BE2C (cell line): ENCODE data around the gene CKS1B.

Experiments used
- DNase-seq: peaks from one replicate; pipeline ENCODE4 v3.0.0-alpha.2; 2020
- H3K27me3 ChIP-seq: fragments of 250-450 bp; sonication (Bioruptor Pico); 2 replicates; pipeline ENCODE4 v1.5.1; 2020; ENCODE audit warnings: mild to moderate bottlenecking
- H3K36me3 ChIP-seq: fragments of 250-450 bp; sonication (Bioruptor Pico); 2 replicates; pipeline ENCODE4 v1.5.1; 2020; ENCODE audit warnings: mild to moderate bottlenecking
- H3K4me1 ChIP-seq: fragments of 250-450 bp; sonication (Bioruptor Pico); 2 replicates; pipeline ENCODE4 v1.5.1; 2020
- H3K4me3 ChIP-seq: 2 replicates; pipeline ENCODE4 v1.5.1; 2011; ENCODE audit warnings: low read depth, low read length
- H3K9me3 ChIP-seq: fragments of 250-450 bp; sonication (Bioruptor Pico); 2 replicates; pipeline ENCODE4 v1.5.1; 2020
- CTCF ChIP-seq: IDR thresholded peaks from 2 replicates; pipeline ENCODE4 v1.5.1; 2012; ENCODE audit warnings: mild to moderate bottlenecking, low read depth, low read length

CKS1B gene

DNA sequence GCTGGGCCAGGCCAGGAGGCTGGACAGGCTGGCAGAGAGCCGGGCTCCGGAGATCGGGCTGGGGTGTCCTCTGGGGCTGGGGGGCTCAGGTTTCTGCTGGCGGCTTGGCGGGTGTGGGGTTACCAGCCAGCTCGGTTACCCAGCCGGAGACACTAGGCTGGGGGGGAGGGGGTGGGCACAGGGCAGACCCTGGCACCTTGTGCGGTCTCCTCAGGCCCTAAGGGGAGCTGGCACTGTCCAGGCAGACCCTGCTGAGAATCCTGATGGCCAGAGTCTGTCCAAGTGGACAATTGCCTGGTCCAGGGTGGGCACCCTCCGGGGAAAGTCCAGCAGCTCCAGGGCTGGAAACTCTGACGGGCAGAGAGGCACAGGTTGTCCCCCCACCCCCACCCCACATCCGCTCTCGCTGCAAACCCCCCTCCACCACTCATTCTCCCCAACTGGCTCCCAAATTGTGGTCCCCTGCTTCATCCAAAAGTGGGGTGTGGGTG lies 34.8 kb downstream of the CKS1B start:
- Histone ChIP-seq H3K4me3 (no peak overlapping the region), H3K27me3 (no peaks in the 10 kb centered on the region), H3K9me3 (no peaks in the 10 kb centered on the region), H3K4me1 (peaks cover 28% of the 10 kb centered on the region), H3K36me3 (no peaks in the 10 kb centered on the region)
- TF ChIP-seq CTCF, result no peak
- DNase-seq, result no peak

GRCh38 chr1:155009742-155010141 lies 35.3 kb downstream of the CKS1B start:
- no peaks in the 10 kb centered on the region for H3K27me3 ChIP-seq
- TF ChIP-seq CTCF, result no peak
- H3K4me3 ChIP-seq, result no peak overlapping the region

DNA sequence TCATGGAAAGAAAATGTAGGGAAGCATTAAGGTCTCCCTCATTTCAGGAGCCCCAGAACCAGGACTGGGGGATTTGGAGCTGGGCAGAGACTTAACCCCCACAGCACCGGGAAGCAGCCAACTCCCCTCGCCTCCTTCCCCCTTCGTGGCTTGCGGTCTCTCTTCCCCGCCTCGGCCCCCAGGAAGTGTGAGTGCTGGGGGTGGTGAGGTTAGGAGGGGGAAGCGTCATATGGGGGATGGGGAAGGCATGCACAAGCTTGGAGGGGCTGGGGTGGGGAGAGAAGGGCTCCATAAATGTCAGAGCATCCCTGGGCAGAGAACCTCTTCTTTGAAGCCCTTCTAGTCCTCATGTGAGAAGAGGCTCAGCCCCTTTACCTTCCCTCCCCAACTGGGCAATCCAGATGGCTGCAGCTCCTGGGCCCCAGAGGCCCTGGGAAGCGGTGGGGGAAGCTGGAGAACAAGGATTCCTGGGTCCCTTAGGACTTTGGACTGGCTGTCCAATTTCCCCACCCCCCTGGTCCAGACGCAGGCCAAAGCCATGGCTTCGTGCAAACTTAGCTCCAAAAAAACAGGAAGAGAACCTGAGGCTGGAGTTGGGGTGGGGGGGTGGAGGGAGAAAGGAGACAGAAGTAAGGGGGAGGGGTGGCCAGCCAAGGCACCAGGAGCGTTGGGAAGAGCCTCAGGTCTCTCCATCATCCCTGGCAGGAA lies 35.9 kb downstream of the CKS1B start:
- peaks cover 23% of the 10 kb centered on the region for H3K4me1 ChIP-seq
- TF ChIP-seq CTCF, result no peak
- no peak overlapping the region for H3K4me3 ChIP-seq
- no peaks in the 10 kb centered on the region for H3K9me3 ChIP-seq
- H3K27me3 ChIP-seq, result no peaks in the 10 kb centered on the region
- DNase-seq, result no peak
- H3K36me3 ChIP-seq, result peaks cover 9% of the 10 kb centered on the region; the same call in 1 of the 2 replicates

More at GRCh38 chr1:155009742-155010141, 35.3 kb downstream of the CKS1B start:
- DNase-seq, result no peak
- H3K4me1 ChIP-seq, result peaks cover 24% of the 10 kb centered on the region
- peaks cover 3% of the 10 kb centered on the region; the same call in 1 of the 2 replicates for H3K36me3 ChIP-seq
- no peaks in the 10 kb centered on the region for H3K9me3 ChIP-seq

DNA sequence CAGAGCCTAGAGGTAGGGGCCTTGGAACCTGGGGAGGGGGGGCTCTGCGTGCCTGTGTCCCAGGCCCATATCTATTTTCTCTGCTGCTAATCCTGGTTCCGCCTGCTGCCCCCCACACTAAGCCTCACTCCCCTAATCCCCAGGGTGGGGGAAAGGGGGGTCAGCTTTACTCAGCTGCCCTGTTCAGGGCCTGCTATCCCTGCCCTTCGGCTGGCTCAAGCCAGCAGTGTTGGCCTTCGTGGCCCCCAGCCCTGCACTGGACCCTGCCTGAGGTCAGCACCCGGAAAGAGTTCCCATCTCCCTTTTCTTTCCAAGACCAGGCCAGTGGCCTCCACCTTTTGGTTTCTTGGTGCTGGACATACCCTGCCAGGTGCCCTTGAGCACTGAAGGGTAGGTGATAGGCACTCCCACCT lies 36.5 kb downstream of the CKS1B start:
- TF ChIP-seq CTCF, result no peak
- no peak for DNase-seq
- Histone ChIP-seq H3K36me3 (peaks cover 9% of the 10 kb centered on the region), H3K4me3 (no peak overlapping the region), H3K27me3 (no peaks in the 10 kb centered on the region), H3K4me1 (peaks cover 23% of the 10 kb centered on the region), H3K9me3 (no peaks in the 10 kb centered on the region)

GRCh38 chr1:155011437-155012025 lies 37.0 kb downstream of the CKS1B start:
- no peak overlapping the region for H3K4me3 ChIP-seq
- H3K36me3 ChIP-seq, result peaks cover 14% of the 10 kb centered on the region
- H3K27me3 ChIP-seq, result no peaks in the 10 kb centered on the region
- H3K4me1 ChIP-seq, result peaks cover 24% of the 10 kb centered on the region
- DNase-seq, result no peak
- TF ChIP-seq CTCF, result no peak
- no peaks in the 10 kb centered on the region for H3K9me3 ChIP-seq

DNA sequence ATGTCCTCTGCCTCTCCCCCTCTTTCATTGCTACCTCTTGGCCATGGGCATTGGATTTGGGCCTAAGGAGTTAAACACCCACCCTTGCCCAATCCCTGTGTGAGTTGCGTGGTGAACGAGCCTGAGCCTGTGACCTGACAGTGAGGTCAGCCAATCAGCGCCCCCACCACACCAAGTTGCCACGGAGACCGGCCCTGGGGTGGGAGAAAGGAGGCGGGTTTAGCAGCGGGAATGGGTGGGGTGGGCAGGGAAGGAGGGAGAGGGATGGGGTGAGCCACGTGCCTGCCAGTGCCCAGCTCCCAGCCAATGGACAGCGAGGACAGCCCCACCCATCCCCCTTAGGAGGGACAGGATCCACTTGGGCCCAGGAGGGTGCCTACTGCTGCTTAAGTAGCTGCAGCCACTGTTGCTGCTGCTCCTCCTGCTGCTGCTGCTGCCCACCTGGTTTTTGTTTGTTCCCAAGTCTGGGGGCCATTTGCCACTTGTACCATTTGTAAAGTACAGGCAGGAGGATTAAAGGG lies 37.6 kb downstream of the CKS1B start:
- peak; percentile 86 for DNase-seq
- H3K4me1 ChIP-seq, result peaks cover 29% of the 10 kb centered on the region
- no peak for TF ChIP-seq CTCF
- no peaks in the 10 kb centered on the region for H3K9me3 ChIP-seq
- no peaks in the 10 kb centered on the region for H3K27me3 ChIP-seq
- peaks cover 17% of the 10 kb centered on the region for H3K36me3 ChIP-seq
- H3K4me3 ChIP-seq, result no peak overlapping the region
